Measurements from ENCODE around the gene OTOG.

- TF ChIP-seq CTCF (conservative IDR thresholded peaks at IDR 0.05; ENCODE audit: low read depth, low read length) (no peak), EZH2 (IDR thresholded peaks at IDR 0.05; ENCODE audit: low read length, unreplicated experiment) (no peak)
These were observed 8.3 kb upstream of the OTOG start for GRCh38 chr11:17538731-17539130.
